H1 (cell line): Measurements from ENCODE around the gene LMAN2. TPM values are rescaled to one million over a fixed set of nuclear protein-coding genes. Genes with fewer than 3 reads are reported as not detected.

Experiments
- CHD7 ChIP-seq: fragments of 300-600 bp; sonication (generic); IDR thresholded peaks from 2 replicates; pipeline ENCODE4 v1.7.1; 2012; ENCODE audit warnings: low read length, moderate library complexity, mild to moderate bottlenecking, inconsistent platforms; ENCODE audit not compliant: insufficient replicate concordance
- polyA plus RNA-seq, 7 experiments: library from polyadenylated mRNA; depleted of rRNA in 3 of 7; stranded (reverse) in 5 of 7; unstranded in 2 of 7; fragments of >200 nt in 5 of 7; fragments of 200-250 nt in 2 of 7; gene quantifications; 1 replicate in 5 of 7; 2 replicates in 1 of 7; 4 replicates in 1 of 7; pipeline versions ENCODE4 v1.2.1 to v1.2.3, GENCODE V29; 2011 to 2013; ENCODE audit warnings: missing spikeins in 2 of 7, mixed read lengths in 2 of 7
- total RNA-seq: library from RNA; stranded (reverse); fragmentation: NEBNext Ultra II Directional; extraction: Animal tissue kit (Norgen Biotek cat#: 25700); gene quantifications from 2 replicates; pipeline ENCODE4 v1.2.1, GENCODE V29; 2021

The LMAN2 gene
- total and polyA plus RNA-seq, 2 of the 8 experiments (the other 6 are each of a cell fraction or from before 2014, with no cell fraction given), result 116 to 225 TPM

- no peak for TF ChIP-seq CHD7
Measured at GRCh38 chr5:177332896-177333260, 18.6 kb downstream of the LMAN2 start (continued).
